GM12878 (cell line): ENCODE data around the gene SLC35G1. TPM values are rescaled to one million over a fixed set of nuclear protein-coding genes. Genes with fewer than 3 reads are reported as not detected.

Experiments
- ATAC-seq: fragments of 200-7000 bp; cut with Tn5 transposase; 3 replicates; pipeline ENCODE4 v1.9.1; 2020; ENCODE audit warnings: mild to moderate bottlenecking, moderate library complexity
- BruUV-seq: library from RNA; stranded (reverse); fragments of 400-500 nt; replicated peaks from 2 replicates; lab custom pipeline; 2021; lab: Mats Ljungman, UMichigan
- CTCF ChIA-PET: fragments of 300-600 bp; sonication (Branson Sonifier 250); formaldehyde crosslinking; extraction: SDS; loops from one replicate; lab custom pipeline; 2021; ENCODE audit warnings: inconsistent platforms; lab: Yijun Ruan, JAX
- POLR2A ChIA-PET: fragments of 350-600 bp; formaldehyde crosslinking; extraction: SDS; loops from one replicate; lab custom pipeline; 2021; ENCODE audit warnings: inconsistent platforms; lab: Charles Lee
- RAD21 ChIA-PET: fragments of 300-600 bp; sonication (Branson Sonifier 250); formaldehyde crosslinking; loops from one replicate; lab custom pipeline; 2023; ENCODE audit warnings: antibody characterized with exemption; ENCODE audit not compliant: unreplicated experiment; lab: Charles Lee
- SMC1A ChIA-PET: fragments of 300-600 bp; sonication (Branson Sonifier 250); formaldehyde crosslinking; loops from one replicate; lab custom pipeline; 2023; ENCODE audit not compliant: unreplicated experiment, uncharacterized antibody; lab: Charles Lee
- DNase-seq: peaks from one replicate; pipeline ENCODE4 v3.0.0-alpha.2; 2011; ENCODE audit warnings: low read depth, low spot score
- FAIRE-seq: peaks from 3 replicates; lab custom pipeline; 2011; peaks lifted over from hg19 to GRCh38; lab: Jason Lieb, UNC
- H2AFZ ChIP-seq: 2 replicates; pipeline ENCODE4 v1.6.0; 2011; ENCODE audit warnings: low read depth, low read length, control low read depth; ENCODE audit not compliant: control insufficient read depth
- H3K27ac ChIP-seq: 2 replicates; pipeline ENCODE4 v1.5.1; 2011; ENCODE audit warnings: control low read depth; ENCODE audit not compliant: control insufficient read depth, insufficient read depth
- H3K27me3 ChIP-seq, 2 experiments: replicated peaks in 1 of 2; 2 replicates each; pipeline versions ENCODE4 v1.6.0 to v1.6.1; 2011; ENCODE audit warnings: low read length in 1 of 2; ENCODE audit not compliant: control insufficient read depth in 2 of 2, insufficient read depth in 2 of 2
- H3K36me3 ChIP-seq, 2 experiments: 2 replicates each; pipeline ENCODE4 v1.5.1; 2011; ENCODE audit warnings: low read length in 1 of 2; ENCODE audit not compliant: control insufficient read depth in 2 of 2, insufficient read depth in 2 of 2
- H3K4me1 ChIP-seq: 2 replicates; pipeline ENCODE4 v1.6.1; 2011; ENCODE audit warnings: mild to moderate bottlenecking, low read length, moderate library complexity, mixed read lengths; ENCODE audit not compliant: control insufficient read depth, insufficient read depth
- H3K4me2 ChIP-seq: 2 replicates; pipeline ENCODE4 v1.6.0; 2011; ENCODE audit warnings: control low read depth; ENCODE audit not compliant: control insufficient read depth, insufficient read depth
- H3K4me3 ChIP-seq: fragments of 200-600 bp; sonication (generic); 2 replicates; pipeline ENCODE4 v1.5.1; 2016
- H3K79me2 ChIP-seq: 2 replicates; pipeline ENCODE4 v1.6.0; 2011; ENCODE audit warnings: low read length; ENCODE audit not compliant: control insufficient read depth, insufficient read depth
- H3K9ac ChIP-seq: 2 replicates; pipeline ENCODE4 v1.8.0; 2011; ENCODE audit warnings: low read length, control low read depth, mixed read lengths; ENCODE audit not compliant: control insufficient read depth, insufficient read depth
- H3K9me3 ChIP-seq: replicated peaks from 3 replicates; pipeline ENCODE4 v1.5.1; 2011; ENCODE audit warnings: mild to moderate bottlenecking, low read length; ENCODE audit not compliant: control insufficient read depth, insufficient read depth
- H4K20me1 ChIP-seq: 2 replicates; pipeline ENCODE4 v1.6.0; 2011; ENCODE audit not compliant: control insufficient read depth, insufficient read depth
- ATF7 ChIP-seq: fragments of 450-650 bp; IDR thresholded peaks from 2 replicates; pipeline ENCODE4 v1.6.1; 2016; ENCODE audit warnings: low read depth, mild to moderate bottlenecking
- BHLHE40 ChIP-seq, 2 experiments: fragments of 450-650 bp in 1 of 2; IDR thresholded peaks; 2 replicates each; pipeline ENCODE4 v1.6.1; 2011 to 2017; ENCODE audit warnings: low read depth in 2 of 2, borderline replicate concordance in 1 of 2, improper control_type of control experiment in 1 of 2, low read length in 1 of 2, mild to moderate bottlenecking in 1 of 2
- CBX3 ChIP-seq: fragments of 200-600 bp; sonication (generic); IDR thresholded peaks from 2 replicates; pipeline ENCODE4 v1.6.1; 2016; ENCODE audit warnings: low read depth, borderline replicate concordance
- CREB1 ChIP-seq: IDR thresholded peaks from 2 replicates; pipeline ENCODE4 v1.6.1; 2012; ENCODE audit warnings: low read depth, mild to moderate bottlenecking, inconsistent platforms
- DPF2 ChIP-seq: fragments of 450-650 bp; IDR thresholded peaks from 2 replicates; pipeline ENCODE4 v1.6.1; 2017; ENCODE audit warnings: mild to moderate bottlenecking
- GATAD2B ChIP-seq: fragments of 450-650 bp; conservative IDR thresholded peaks from 2 replicates; pipeline ENCODE4 v1.6.1; 2017; ENCODE audit warnings: low read depth, mild to moderate bottlenecking, moderate library complexity
- IRF4 ChIP-seq: IDR thresholded peaks from 2 replicates; pipeline ENCODE4 v1.6.1; 2011; ENCODE audit warnings: low read depth, low read length
- JUNB ChIP-seq: IDR thresholded peaks from 2 replicates; pipeline ENCODE4 v1.6.1; 2016; ENCODE audit warnings: antibody characterized with exemption, mild to moderate bottlenecking
- JUND ChIP-seq: IDR thresholded peaks from 2 replicates; pipeline ENCODE4 v1.6.1; 2012; ENCODE audit warnings: low read depth, mild to moderate bottlenecking, low read length, improper control_type of control experiment, moderate library complexity
- PML ChIP-seq: IDR thresholded peaks from 2 replicates; pipeline ENCODE4 v1.6.1; 2012; ENCODE audit warnings: low read length, inconsistent platforms
- STAT3 ChIP-seq: IDR thresholded peaks from 2 replicates; pipeline ENCODE4 v1.6.1; 2011; ENCODE audit warnings: low read depth, low read length, improper control_type of control experiment
- SUZ12 ChIP-seq: fragments of 200-600 bp; sonication (generic); IDR thresholded peaks from one replicate; pipeline ENCODE4 v1.6.1; 2018; ENCODE audit warnings: antibody characterized with exemption, mild to moderate bottlenecking; ENCODE audit not compliant: unreplicated experiment
- ZNF592 ChIP-seq: fragments of 450-650 bp; IDR thresholded peaks from 2 replicates; pipeline ENCODE4 v1.6.1; 2017; ENCODE audit warnings: mild to moderate bottlenecking, moderate library complexity
- WGBS: methylation state at CpG from one replicate; pipeline ENCODE4 v1.1.6; 2016; ENCODE audit warnings: low lambda C conversion rate; ENCODE audit not compliant: insufficient replicate concordance, insufficient coverage; ENCODE audit errors: missing lambda C conversion rate; 5-methylcytosine and 5-hydroxymethylcytosine counted together
- in situ Hi-C: fragments of 300-500 bp; cut with MboI; formaldehyde crosslinking; loops from 9 replicates; pipeline ENCODE4 v1.14.3; 2018; ENCODE audit warnings: mixed read lengths
- intact Hi-C: fragments of 100-400 bp; cut with micrococcal nuclease; formaldehyde crosslinking; loops from one replicate; pipeline ENCODE4 v1.14.2; 2022; ENCODE audit not compliant: unreplicated experiment
- polyA plus RNA-seq, 11 experiments: library from polyadenylated mRNA; depleted of rRNA in 4 of 11; unstranded in 6 of 11; stranded (reverse) in 5 of 11; fragments of >200 nt; fragmentation: Nextera tagmentation in 4 of 11; fragmentation: Illumina TruSeq in 1 of 11; extraction: Ambion mirVana in 4 of 11; extraction: Trizol in 1 of 11; gene quantifications; 1 replicate in 1 of 11; 2 replicates in 10 of 11; pipeline versions ENCODE4 v1.2.1 to v1.2.3, GENCODE V29; 2011 to 2016; ENCODE audit warnings: inconsistent platforms in 2 of 11, missing spikeins in 2 of 11, low read depth in 1 of 11
- total RNA-seq, 4 experiments: library from RNA; depleted of rRNA in 3 of 4; stranded (reverse); fragments of >200 nt in 3 of 4; fragmentation: Illumina TruSeq in 1 of 4; extraction: Trizol in 1 of 4; gene quantifications; 2 replicates each; pipeline versions ENCODE4 v1.2.1 to v1.2.3, GENCODE V29; 2013 to 2021
- TF ChIP-seq, protein P1 (sequence below): IDR thresholded peaks from 2 replicates; pipeline ENCODE4 v1.6.1; 2012; ENCODE audit warnings: low read depth, low read length, improper control_type of control experiment
- TF ChIP-seq, protein P2 (sequence below): fragments of 450-650 bp; conservative IDR thresholded peaks from 2 replicates; pipeline ENCODE4 v1.6.1; 2017; ENCODE audit warnings: mild to moderate bottlenecking, moderate library complexity

Gene SLC35G1
- total and polyA plus RNA-seq, 10 of the 15 experiments (the other 5 are each of a cell fraction or from before 2014, with no cell fraction given): 1.7 to 8.8 (median 6.7) TPM

GRCh38 chr10:93844979-93845626 lies 48.7 kb upstream of the SLC35G1 start:
- CTCF ChIA-PET: interaction anchor here (0.8 kb wide), 1 partner anchor 10 kb away, joined by 3 read pairs; no protein-coding TSS in a partner anchor
- in situ Hi-C loops: no loop called here

More at GRCh38 chr10:93844979-93845626, 48.7 kb upstream of the SLC35G1 start:
- ChIA-PET RAD21 (no interaction called here), SMC1A (interaction anchor here (0.6 kb wide), 1 partner anchor 141 kb away, joined by 3 read pairs; no protein-coding TSS in a partner anchor)
- FAIRE-seq: no peak
- H3K9me3 ChIP-seq: no peaks in the 10 kb centered on the region
- no peak for ATAC-seq
- H2AFZ ChIP-seq: no peak overlapping the region
- H3K9ac ChIP-seq: no peak overlapping the region
- TF ChIP-seq IRF4: no peak
- TF ChIP-seq ZNF592: no peak
- TF ChIP-seq PML: no peak
- TF ChIP-seq ATF7: no peak
- TF ChIP-seq, protein P1, sequence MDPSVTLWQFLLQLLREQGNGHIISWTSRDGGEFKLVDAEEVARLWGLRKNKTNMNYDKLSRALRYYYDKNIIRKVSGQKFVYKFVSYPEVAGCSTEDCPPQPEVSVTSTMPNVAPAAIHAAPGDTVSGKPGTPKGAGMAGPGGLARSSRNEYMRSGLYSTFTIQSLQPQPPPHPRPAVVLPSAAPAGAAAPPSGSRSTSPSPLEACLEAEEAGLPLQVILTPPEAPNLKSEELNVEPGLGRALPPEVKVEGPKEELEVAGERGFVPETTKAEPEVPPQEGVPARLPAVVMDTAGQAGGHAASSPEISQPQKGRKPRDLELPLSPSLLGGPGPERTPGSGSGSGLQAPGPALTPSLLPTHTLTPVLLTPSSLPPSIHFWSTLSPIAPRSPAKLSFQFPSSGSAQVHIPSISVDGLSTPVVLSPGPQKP: no peak
- no peak for TF ChIP-seq JUND
- TF ChIP-seq SUZ12: no peak
- no peak for TF ChIP-seq GATAD2B
- TF ChIP-seq JUNB: no peak
- TF ChIP-seq, protein P2, sequence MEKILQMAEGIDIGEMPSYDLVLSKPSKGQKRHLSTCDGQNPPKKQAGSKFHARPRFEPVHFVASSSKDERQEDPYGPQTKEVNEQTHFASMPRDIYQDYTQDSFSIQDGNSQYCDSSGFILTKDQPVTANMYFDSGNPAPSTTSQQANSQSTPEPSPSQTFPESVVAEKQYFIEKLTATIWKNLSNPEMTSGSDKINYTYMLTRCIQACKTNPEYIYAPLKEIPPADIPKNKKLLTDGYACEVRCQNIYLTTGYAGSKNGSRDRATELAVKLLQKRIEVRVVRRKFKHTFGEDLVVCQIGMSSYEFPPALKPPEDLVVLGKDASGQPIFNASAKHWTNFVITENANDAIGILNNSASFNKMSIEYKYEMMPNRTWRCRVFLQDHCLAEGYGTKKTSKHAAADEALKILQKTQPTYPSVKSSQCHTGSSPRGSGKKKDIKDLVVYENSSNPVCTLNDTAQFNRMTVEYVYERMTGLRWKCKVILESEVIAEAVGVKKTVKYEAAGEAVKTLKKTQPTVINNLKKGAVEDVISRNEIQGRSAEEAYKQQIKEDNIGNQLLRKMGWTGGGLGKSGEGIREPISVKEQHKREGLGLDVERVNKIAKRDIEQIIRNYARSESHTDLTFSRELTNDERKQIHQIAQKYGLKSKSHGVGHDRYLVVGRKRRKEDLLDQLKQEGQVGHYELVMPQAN: no peak
- no peak for TF ChIP-seq DPF2
- TF ChIP-seq BHLHE40 (IDR thresholded peaks at IDR 0.05; ENCODE audit: borderline replicate concordance in 1 of 2, low read depth in 2 of 2, low read length in 1 of 2): no peak
- TF ChIP-seq STAT3: no peak
- TF ChIP-seq CREB1: no peak
- TF ChIP-seq CBX3: no peak
- TF ChIP-seq, all 136 proteins: peak for 0
- Histone ChIP-seq H3K27ac (no peak overlapping the region), H3K4me2 (no peak overlapping the region), H3K4me3 (no peak overlapping the region), H3K27me3 (peaks cover 0 to 2% of the 10 kb centered on the region in 2 experiments; a peak in 3 of 4 replicates), H4K20me1 (no peaks in the 10 kb centered on the region), H3K79me2 (no peaks in the 10 kb centered on the region), H3K4me1 (no peaks in the 10 kb centered on the region), H3K36me3 (no peaks in the 10 kb centered on the region)
- no TSS peak for BruUV-seq
- POLR2A ChIA-PET: no interaction called here
- 73% methylated on average over 30 of the region's 30 CpGs for WGBS
- no peak for DNase-seq
- intact Hi-C loops: no loop called here
